Stimulated activated CD8-positive, alpha-beta memory T cell treated with anti-CD3 and anti-CD28 coated beads, Interleukin-12 subunit alpha, Interleukin-12 subunit beta, amount 100 ng/mL, for 1 hour (primary cell): ENCODE data around the gene ZBTB17.
"Not testable (repeated sequence)": the region's sequence is repeated elsewhere in the genome, so short reads cannot be mapped to it uniquely, and the experiment has no call there.

Experiments used
- DNase-seq: peaks from one replicate; pipeline ENCODE4 v3.0.0-alpha.2; 2020; ENCODE audit warnings: low read depth

Gene ZBTB17

GRCh38 chr1:15892857-15893599 lies 82.9 kb downstream of the ZBTB17 start:
- not testable (repeated sequence) for DNase-seq
